Keratinocyte (primary cell): Measurements from ENCODE around the gene TLE1. TPM values are rescaled to one million over a fixed set of nuclear protein-coding genes. Genes with fewer than 3 reads are reported as not detected.

Experiments used
- DNase-seq: peaks from one replicate; pipeline ENCODE4 v3.0.0-alpha.2; 2011; ENCODE audit warnings: low read depth, missing footprints, low spot score
- FAIRE-seq: peaks from 2 replicates; lab custom pipeline; 2011; peaks lifted over from hg19 to GRCh38; lab: Jason Lieb, UNC
- H2AFZ ChIP-seq: 2 replicates; pipeline ENCODE4 v1.6.0; 2012; ENCODE audit warnings: low read length, control low read depth, inconsistent platforms; ENCODE audit not compliant: control insufficient read depth
- H3K27ac ChIP-seq: 2 replicates; pipeline ENCODE4 v1.5.1; 2011; ENCODE audit warnings: low read length; ENCODE audit not compliant: control insufficient read depth, insufficient read depth
- H3K27me3 ChIP-seq: 3 replicates; pipeline ENCODE4 v1.6.0; 2011; ENCODE audit warnings: low read length; ENCODE audit not compliant: control insufficient read depth, insufficient read depth; ENCODE audit errors: extremely low read depth
- H3K36me3 ChIP-seq, 2 experiments: 2 replicates in 1 of 2; 3 replicates in 1 of 2; pipeline ENCODE4 v1.5.1; 2011; ENCODE audit warnings: low read length in 2 of 2, mild to moderate bottlenecking in 1 of 2; ENCODE audit not compliant: control insufficient read depth in 2 of 2, insufficient read depth in 2 of 2; ENCODE audit errors: extremely low read depth in 1 of 2
- H3K4me1 ChIP-seq: 3 replicates; pipeline ENCODE4 v1.5.1; 2011; ENCODE audit warnings: low read length; ENCODE audit not compliant: control insufficient read depth, insufficient read depth; ENCODE audit errors: extremely low read depth
- H3K4me2 ChIP-seq: 3 replicates; pipeline ENCODE4 v1.6.0; 2011; ENCODE audit warnings: low read depth, low read length; ENCODE audit not compliant: control insufficient read depth, insufficient read depth; ENCODE audit errors: extremely low read depth
- H3K4me3 ChIP-seq, 3 experiments: fragments of 200-600 bp in 1 of 3; sonication (generic) in 1 of 3; 2 replicates in 2 of 3; 3 replicates in 1 of 3; pipeline ENCODE4 v1.5.1; 2011 to 2016; ENCODE audit warnings: low read length in 3 of 3, mild to moderate bottlenecking in 3 of 3, control low read depth in 2 of 3, inconsistent platforms in 1 of 3, low read depth in 1 of 3, mixed read lengths in 1 of 3, mixed run types in 1 of 3, moderate library complexity in 1 of 3; ENCODE audit not compliant: control insufficient read depth in 2 of 3, insufficient read depth in 2 of 3; ENCODE audit errors: extremely low read depth in 1 of 3
- H3K79me2 ChIP-seq: 2 replicates; pipeline ENCODE4 v1.6.0; 2012; ENCODE audit warnings: low read length; ENCODE audit not compliant: control insufficient read depth, insufficient read depth
- H3K9ac ChIP-seq: 3 replicates; pipeline ENCODE4 v1.6.0; 2011; ENCODE audit warnings: low read length; ENCODE audit not compliant: control insufficient read depth, insufficient read depth; ENCODE audit errors: extremely low read depth
- H3K9me1 ChIP-seq: 3 replicates; pipeline ENCODE4 v1.6.0; 2011; ENCODE audit warnings: low read length; ENCODE audit not compliant: control insufficient read depth, insufficient read depth; ENCODE audit errors: extremely low read depth
- H3K9me3 ChIP-seq: 2 replicates; pipeline ENCODE4 v1.5.1; 2012; ENCODE audit warnings: low read depth, low read length; ENCODE audit not compliant: control insufficient read depth
- H4K20me1 ChIP-seq: 3 replicates; pipeline ENCODE4 v1.6.0; 2011; ENCODE audit warnings: low read length; ENCODE audit not compliant: control insufficient read depth, insufficient read depth; ENCODE audit errors: extremely low read depth
- EZH2 ChIP-seq: IDR thresholded peaks from one replicate; pipeline ENCODE4 v1.6.1; 2012; ENCODE audit warnings: inconsistent platforms, mild to moderate bottlenecking, low read length, moderate library complexity
- dilution Hi-C: fragments of 300-500 bp; cut with MboI; formaldehyde crosslinking; loops from one replicate; pipeline ENCODE4 v1.7.0; 2020; ENCODE audit warnings: low sequenced_read_pairs; ENCODE audit not compliant: extremely low pct_ligation_motif_present
- polyA plus RNA-seq, 5 experiments: library from polyadenylated mRNA; depleted of rRNA in 3 of 5; stranded (reverse) in 3 of 5; stranded (forward) in 1 of 5; unstranded in 1 of 5; fragments of >200 nt; gene quantifications; 1 replicate in 1 of 5; 2 replicates in 3 of 5; 3 replicates in 1 of 5; pipeline versions ENCODE4 v1.2.1 to v1.2.3, GENCODE V29; 2011 to 2012; ENCODE audit warnings: missing spikeins in 2 of 5, low read depth in 1 of 5, low replicate concordance in 1 of 5
- small RNA-seq, 3 experiments: library from RNA; depleted of rRNA; stranded (forward); fragments of <200 nt; gene quantifications; one replicate each; pipeline ENCODE3, GENCODE V24; 2012; ENCODE audit warnings: low read depth in 3 of 3, low replicate concordance in 1 of 3; ENCODE audit not compliant: insufficient read length in 3 of 3
- TF ChIP-seq, protein P1 (sequence below), 3 experiments: IDR thresholded peaks in 1 of 3; conservative IDR thresholded peaks in 1 of 3; optimal IDR thresholded peaks in 1 of 3; 2 replicates in 2 of 3; 3 replicates in 1 of 3; pipeline versions ENCODE3 to v1.5.1; 2011; ENCODE audit warnings: low read length in 3 of 3, mild to moderate bottlenecking in 3 of 3, moderate library complexity in 2 of 3, control low read depth in 1 of 3, inconsistent platforms in 1 of 3; ENCODE audit not compliant: insufficient read depth in 2 of 3; ENCODE audit errors: extremely low read depth in 1 of 3

TLE1 gene
- polyA plus RNA-seq, 1 donor (not counting 4 experiments of a cell fraction or from before 2014, with no cell fraction given) = 29.6 TPM

- Histone ChIP-seq H3K4me1 (peaks cover 6% of the 10 kb centered on the region), H4K20me1 (no peaks in the 10 kb centered on the region), H3K9me1 (no peaks in the 10 kb centered on the region), H3K9ac (no peak overlapping the region), H3K27me3 (no peaks in the 10 kb centered on the region), H3K27ac (no peak overlapping the region), H3K9me3 (no peaks in the 10 kb centered on the region), H3K4me2 (no peak overlapping the region), H3K79me2 (no peaks in the 10 kb centered on the region), H3K4me3 (no peak overlapping the region), H2AFZ (no peak overlapping the region), H3K36me3 (no peaks in the 10 kb centered on the region)
- no peak for TF ChIP-seq EZH2
- TF ChIP-seq, protein P1, sequence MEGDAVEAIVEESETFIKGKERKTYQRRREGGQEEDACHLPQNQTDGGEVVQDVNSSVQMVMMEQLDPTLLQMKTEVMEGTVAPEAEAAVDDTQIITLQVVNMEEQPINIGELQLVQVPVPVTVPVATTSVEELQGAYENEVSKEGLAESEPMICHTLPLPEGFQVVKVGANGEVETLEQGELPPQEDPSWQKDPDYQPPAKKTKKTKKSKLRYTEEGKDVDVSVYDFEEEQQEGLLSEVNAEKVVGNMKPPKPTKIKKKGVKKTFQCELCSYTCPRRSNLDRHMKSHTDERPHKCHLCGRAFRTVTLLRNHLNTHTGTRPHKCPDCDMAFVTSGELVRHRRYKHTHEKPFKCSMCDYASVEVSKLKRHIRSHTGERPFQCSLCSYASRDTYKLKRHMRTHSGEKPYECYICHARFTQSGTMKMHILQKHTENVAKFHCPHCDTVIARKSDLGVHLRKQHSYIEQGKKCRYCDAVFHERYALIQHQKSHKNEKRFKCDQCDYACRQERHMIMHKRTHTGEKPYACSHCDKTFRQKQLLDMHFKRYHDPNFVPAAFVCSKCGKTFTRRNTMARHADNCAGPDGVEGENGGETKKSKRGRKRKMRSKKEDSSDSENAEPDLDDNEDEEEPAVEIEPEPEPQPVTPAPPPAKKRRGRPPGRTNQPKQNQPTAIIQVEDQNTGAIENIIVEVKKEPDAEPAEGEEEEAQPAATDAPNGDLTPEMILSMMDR (optimal IDR thresholded peaks at IDR 0.05 in 1 of 3, IDR thresholded peaks at IDR 0.05 in 1 of 3, conservative IDR thresholded peaks at IDR 0.05 in 1 of 3; ENCODE audit: extremely low read depth in 1 of 3, insufficient read depth in 2 of 3, low read length in 3 of 3) = no peak
- DNase-seq (peak; percentile 17), FAIRE-seq (no peak)
- dilution Hi-C loops = no loop called here
Observed at GRCh38 chr9:81534138-81534875, 155.0 kb downstream of the TLE1 start.

Small RNA genes within 50 kb of the gene (small RNA-seq; reads per million reads assigned to genes)
- gene RNU6-1035P = 0 to 0.75 (median 0) reads per million in 3 experiments

Other genes starting within 250 kb of the TLE1 start
- not detected in 3 replicates for gene SPATA31D4, start 238.9 kb upstream of the TLE1 start, polyA plus RNA-seq